Keratinocyte (primary cell): ENCODE data around the gene MPI. TPM values are rescaled to one million over a fixed set of nuclear protein-coding genes. Genes with fewer than 3 reads are reported as not detected.

ENCODE experiments used
- DNase-seq: peaks from one replicate; pipeline ENCODE4 v3.0.0-alpha.2; 2011; ENCODE audit warnings: low read depth, missing footprints, low spot score
- FAIRE-seq: peaks from 2 replicates; lab custom pipeline; 2011; peaks lifted over from hg19 to GRCh38; lab: Jason Lieb, UNC
- H2AFZ ChIP-seq: 2 replicates; pipeline ENCODE4 v1.6.0; 2012; ENCODE audit warnings: low read length, control low read depth, inconsistent platforms; ENCODE audit not compliant: control insufficient read depth
- H3K27ac ChIP-seq: 2 replicates; pipeline ENCODE4 v1.5.1; 2011; ENCODE audit warnings: low read length; ENCODE audit not compliant: control insufficient read depth, insufficient read depth
- H3K27me3 ChIP-seq: 3 replicates; pipeline ENCODE4 v1.6.0; 2011; ENCODE audit warnings: low read length; ENCODE audit not compliant: control insufficient read depth, insufficient read depth; ENCODE audit errors: extremely low read depth
- H3K36me3 ChIP-seq, 2 experiments: 2 replicates in 1 of 2; 3 replicates in 1 of 2; pipeline ENCODE4 v1.5.1; 2011; ENCODE audit warnings: low read length in 2 of 2, mild to moderate bottlenecking in 1 of 2; ENCODE audit not compliant: control insufficient read depth in 2 of 2, insufficient read depth in 2 of 2; ENCODE audit errors: extremely low read depth in 1 of 2
- H3K4me1 ChIP-seq: 3 replicates; pipeline ENCODE4 v1.5.1; 2011; ENCODE audit warnings: low read length; ENCODE audit not compliant: control insufficient read depth, insufficient read depth; ENCODE audit errors: extremely low read depth
- H3K4me2 ChIP-seq: 3 replicates; pipeline ENCODE4 v1.6.0; 2011; ENCODE audit warnings: low read depth, low read length; ENCODE audit not compliant: control insufficient read depth, insufficient read depth; ENCODE audit errors: extremely low read depth
- H3K4me3 ChIP-seq, 3 experiments: fragments of 200-600 bp in 1 of 3; sonication (generic) in 1 of 3; 2 replicates in 2 of 3; 3 replicates in 1 of 3; pipeline ENCODE4 v1.5.1; 2011 to 2016; ENCODE audit warnings: low read length in 3 of 3, mild to moderate bottlenecking in 3 of 3, control low read depth in 2 of 3, inconsistent platforms in 1 of 3, low read depth in 1 of 3, mixed read lengths in 1 of 3, mixed run types in 1 of 3, moderate library complexity in 1 of 3; ENCODE audit not compliant: control insufficient read depth in 2 of 3, insufficient read depth in 2 of 3; ENCODE audit errors: extremely low read depth in 1 of 3
- H3K79me2 ChIP-seq: 2 replicates; pipeline ENCODE4 v1.6.0; 2012; ENCODE audit warnings: low read length; ENCODE audit not compliant: control insufficient read depth, insufficient read depth
- H3K9ac ChIP-seq: 3 replicates; pipeline ENCODE4 v1.6.0; 2011; ENCODE audit warnings: low read length; ENCODE audit not compliant: control insufficient read depth, insufficient read depth; ENCODE audit errors: extremely low read depth
- H3K9me1 ChIP-seq: 3 replicates; pipeline ENCODE4 v1.6.0; 2011; ENCODE audit warnings: low read length; ENCODE audit not compliant: control insufficient read depth, insufficient read depth; ENCODE audit errors: extremely low read depth
- H3K9me3 ChIP-seq: 2 replicates; pipeline ENCODE4 v1.5.1; 2012; ENCODE audit warnings: low read depth, low read length; ENCODE audit not compliant: control insufficient read depth
- H4K20me1 ChIP-seq: 3 replicates; pipeline ENCODE4 v1.6.0; 2011; ENCODE audit warnings: low read length; ENCODE audit not compliant: control insufficient read depth, insufficient read depth; ENCODE audit errors: extremely low read depth
- CTCF ChIP-seq, 3 experiments: IDR thresholded peaks in 1 of 3; conservative IDR thresholded peaks in 1 of 3; optimal IDR thresholded peaks in 1 of 3; 2 replicates in 2 of 3; 3 replicates in 1 of 3; pipeline versions ENCODE3 to v1.5.1; 2011; ENCODE audit warnings: low read length in 3 of 3, mild to moderate bottlenecking in 3 of 3, moderate library complexity in 2 of 3, control low read depth in 1 of 3, inconsistent platforms in 1 of 3; ENCODE audit not compliant: insufficient read depth in 2 of 3; ENCODE audit errors: extremely low read depth in 1 of 3
- EZH2 ChIP-seq: IDR thresholded peaks from one replicate; pipeline ENCODE4 v1.6.1; 2012; ENCODE audit warnings: inconsistent platforms, mild to moderate bottlenecking, low read length, moderate library complexity
- dilution Hi-C: fragments of 300-500 bp; cut with MboI; formaldehyde crosslinking; loops from one replicate; pipeline ENCODE4 v1.7.0; 2020; ENCODE audit warnings: low sequenced_read_pairs; ENCODE audit not compliant: extremely low pct_ligation_motif_present
- polyA plus RNA-seq, 5 experiments: library from polyadenylated mRNA; depleted of rRNA in 3 of 5; stranded (reverse) in 3 of 5; stranded (forward) in 1 of 5; unstranded in 1 of 5; fragments of >200 nt; gene quantifications; 1 replicate in 1 of 5; 2 replicates in 3 of 5; 3 replicates in 1 of 5; pipeline versions ENCODE4 v1.2.1 to v1.2.3, GENCODE V29; 2011 to 2012; ENCODE audit warnings: missing spikeins in 2 of 5, low read depth in 1 of 5, low replicate concordance in 1 of 5

MPI gene
- polyA plus RNA-seq, 1 donor (not counting 4 experiments of a cell fraction or from before 2014, with no cell fraction given): 39.2 TPM

DNA sequence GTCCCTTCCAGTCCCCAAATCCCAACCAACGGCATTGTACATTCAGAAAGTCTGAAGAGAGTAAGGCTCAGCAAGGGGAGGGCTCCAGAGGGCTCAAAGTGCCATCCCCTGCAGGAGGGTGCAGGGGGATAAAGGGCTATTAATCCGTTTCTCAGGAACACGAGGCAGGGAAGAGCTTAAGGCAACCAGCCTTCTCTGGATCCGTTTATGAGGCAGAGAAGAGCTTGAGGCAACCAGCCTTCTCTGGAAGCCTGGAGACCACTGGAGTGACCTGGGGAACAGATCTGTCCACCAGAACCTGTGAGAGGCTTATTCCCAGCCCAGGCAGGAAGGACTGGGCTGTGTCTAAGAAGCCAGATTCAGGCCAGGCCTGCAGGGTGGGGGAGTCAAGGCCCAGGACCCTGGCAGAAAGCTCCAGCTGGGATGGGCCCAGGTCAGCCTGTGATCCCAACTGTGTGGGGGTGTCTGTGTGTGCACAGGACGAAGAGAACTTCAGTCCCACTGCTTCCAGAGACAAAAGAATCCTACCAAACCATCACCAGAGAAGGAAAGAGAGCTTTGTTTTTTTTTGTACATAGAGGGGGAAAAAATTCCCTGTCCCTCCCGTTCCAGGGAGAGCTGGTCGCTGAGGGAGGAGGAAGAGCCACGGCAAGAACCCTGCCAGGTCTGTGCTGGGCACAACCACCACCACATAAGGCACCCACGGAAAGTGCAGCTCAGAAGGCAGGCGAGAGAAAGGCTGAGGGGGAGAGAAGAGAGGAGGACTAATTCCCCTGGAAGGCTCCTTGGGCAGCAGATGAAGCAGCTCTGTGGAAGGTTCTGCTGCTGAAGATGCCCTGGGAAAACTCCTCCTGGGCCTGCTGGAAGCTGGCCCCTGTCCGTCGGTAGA, 45.3 kb upstream of the MPI start:
- Histone ChIP-seq H3K4me1 (peaks cover 14% of the 10 kb centered on the region), H3K79me2 (no peaks in the 10 kb centered on the region), H2AFZ (no peak overlapping the region), H3K9ac (no peak overlapping the region), H3K36me3 (peaks cover 1 to 19% of the 10 kb centered on the region in 2 experiments), H3K4me2 (no peak overlapping the region), H3K4me3 (no peak overlapping the region), H3K27me3 (no peaks in the 10 kb centered on the region), H3K27ac (no peak overlapping the region), H3K9me1 (no peaks in the 10 kb centered on the region), H4K20me1 (no peaks in the 10 kb centered on the region), H3K9me3 (no peaks in the 10 kb centered on the region)
- dilution Hi-C loops: no loop called here
- FAIRE-seq (no peak), DNase-seq (no peak)
- TF ChIP-seq EZH2: no peak
- no peak for TF ChIP-seq CTCF (optimal IDR thresholded peaks at IDR 0.05 in 1 of 3, IDR thresholded peaks at IDR 0.05 in 1 of 3, conservative IDR thresholded peaks at IDR 0.05 in 1 of 3; ENCODE audit: extremely low read depth in 1 of 3, insufficient read depth in 2 of 3, low read length in 3 of 3)

GRCh38 chr15:74845208-74845568, 44.7 kb upstream of the MPI start:
- no peak for DNase-seq
- no peak overlapping the region for H2AFZ ChIP-seq
- dilution Hi-C loops: no loop called here
- H3K9me1 ChIP-seq: no peaks in the 10 kb centered on the region
- TF ChIP-seq EZH2 (no peak), CTCF (optimal IDR thresholded peaks at IDR 0.05 in 1 of 3, IDR thresholded peaks at IDR 0.05 in 1 of 3, conservative IDR thresholded peaks at IDR 0.05 in 1 of 3; ENCODE audit: extremely low read depth in 1 of 3, insufficient read depth in 2 of 3, low read length in 3 of 3) (no peak)
- H3K4me2 ChIP-seq: no peak overlapping the region
- H3K79me2 ChIP-seq: no peaks in the 10 kb centered on the region
- peaks cover 8 to 22% of the 10 kb centered on the region in 2 experiments for H3K36me3 ChIP-seq
- no peak overlapping the region for H3K27ac ChIP-seq
- no peaks in the 10 kb centered on the region for H3K27me3 ChIP-seq
- H3K4me1 ChIP-seq: peaks cover 14% of the 10 kb centered on the region
- no peak for FAIRE-seq
- H3K9ac ChIP-seq: no peak overlapping the region
- H3K9me3 ChIP-seq: no peaks in the 10 kb centered on the region
- H3K4me3 ChIP-seq: no peak overlapping the region
- H4K20me1 ChIP-seq: no peaks in the 10 kb centered on the region
